ENCODE results near the gene GIMAP4.
"Not testable (repeated sequence)": the region's sequence is repeated elsewhere in the genome, so short reads cannot be mapped to it uniquely, and the experiment has no call there.

Gene GIMAP4

DNA sequence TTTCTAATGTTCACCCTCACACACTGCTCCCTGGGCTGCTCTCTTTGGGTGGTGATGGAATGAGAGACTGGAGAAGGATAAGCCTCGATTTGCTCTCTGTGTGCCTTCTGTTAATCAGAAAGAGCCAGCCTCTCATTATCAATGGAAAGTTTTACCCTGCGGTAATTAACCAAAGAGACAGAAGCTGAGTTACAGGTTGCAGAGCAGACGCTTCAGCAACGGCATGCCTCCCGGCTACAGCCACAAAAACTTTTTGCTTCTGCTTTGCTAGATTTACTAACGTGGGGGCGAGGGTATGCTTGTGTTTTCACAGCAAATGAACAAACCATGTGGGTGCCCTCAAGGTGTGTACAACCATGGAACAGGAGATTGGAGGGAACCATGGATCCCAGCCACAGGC is 18.0 kb downstream of the GIMAP4 start:
- DNase-seq, result no peak

DNA sequence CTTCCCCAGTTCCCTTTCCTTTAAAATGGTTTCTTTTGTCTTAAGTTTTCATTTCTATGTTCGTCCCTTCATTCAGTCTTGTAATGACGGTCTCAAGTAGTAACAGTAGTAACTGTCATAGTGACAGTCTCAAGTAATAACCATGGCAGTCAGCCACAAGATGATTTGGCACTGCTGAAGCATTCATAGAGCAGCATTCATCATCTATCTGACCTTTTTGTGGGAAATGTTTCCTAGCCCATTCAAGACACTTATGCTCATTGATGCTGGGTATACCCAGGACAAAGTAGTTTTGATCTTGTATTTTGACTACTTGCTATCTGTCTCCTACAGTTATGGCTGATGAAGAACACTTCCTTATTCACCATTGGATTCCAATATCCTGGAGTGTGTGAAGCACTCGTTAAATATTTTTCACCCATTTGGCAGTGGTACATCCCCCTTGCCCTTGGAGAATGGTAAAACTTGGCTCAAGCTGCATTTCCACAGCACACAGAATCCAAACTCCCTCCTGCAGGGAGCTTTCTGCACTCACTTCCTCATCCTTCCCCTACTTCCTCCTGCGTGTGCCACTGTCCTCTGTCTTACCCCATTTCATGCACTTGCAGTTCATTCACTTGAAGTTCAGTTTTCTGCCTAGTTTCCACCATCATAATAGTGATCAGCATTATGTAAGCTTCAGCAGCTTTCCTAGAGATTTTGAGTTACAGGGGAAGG is 19.0 kb downstream of the GIMAP4 start:
- no peak for DNase-seq

DNA sequence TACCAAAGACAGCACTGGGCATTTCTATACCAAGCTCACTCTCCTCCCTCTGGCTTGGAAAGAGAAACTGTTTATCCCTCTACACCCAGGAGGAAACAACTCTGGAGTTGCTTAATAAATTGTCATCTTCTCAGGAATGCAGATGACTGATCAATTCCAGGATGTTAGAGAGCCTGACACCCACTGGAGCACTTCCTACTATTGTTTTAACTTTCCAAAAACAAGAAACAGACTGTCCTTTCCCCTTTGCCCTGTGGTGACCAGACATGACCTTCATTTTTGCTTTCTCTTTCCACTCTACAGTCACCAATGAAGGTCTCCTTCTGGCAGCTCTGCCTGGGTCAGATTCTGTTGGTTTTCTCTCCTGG is 19.6 kb downstream of the GIMAP4 start:
- no peak for DNase-seq

DNA sequence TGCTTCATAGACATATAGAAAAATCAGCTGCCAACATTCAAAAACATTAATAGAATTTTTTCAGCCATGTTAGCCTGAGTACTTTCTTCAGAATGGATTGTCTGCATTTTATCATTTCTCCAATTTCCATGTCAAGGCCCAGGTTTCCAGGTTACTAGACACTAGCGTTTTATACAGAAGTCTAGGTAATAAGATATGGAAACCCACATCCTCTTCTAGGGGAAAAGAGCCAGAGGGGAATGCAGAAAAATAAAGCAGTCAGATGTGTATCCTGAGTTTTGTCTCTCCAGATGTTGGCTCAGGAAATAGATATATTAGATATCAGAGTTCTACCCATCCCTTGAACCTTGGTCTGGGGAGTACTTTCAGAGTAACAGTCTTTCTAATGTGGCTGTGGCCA is 20.4 kb downstream of the GIMAP4 start:
- no peak for DNase-seq

DNA sequence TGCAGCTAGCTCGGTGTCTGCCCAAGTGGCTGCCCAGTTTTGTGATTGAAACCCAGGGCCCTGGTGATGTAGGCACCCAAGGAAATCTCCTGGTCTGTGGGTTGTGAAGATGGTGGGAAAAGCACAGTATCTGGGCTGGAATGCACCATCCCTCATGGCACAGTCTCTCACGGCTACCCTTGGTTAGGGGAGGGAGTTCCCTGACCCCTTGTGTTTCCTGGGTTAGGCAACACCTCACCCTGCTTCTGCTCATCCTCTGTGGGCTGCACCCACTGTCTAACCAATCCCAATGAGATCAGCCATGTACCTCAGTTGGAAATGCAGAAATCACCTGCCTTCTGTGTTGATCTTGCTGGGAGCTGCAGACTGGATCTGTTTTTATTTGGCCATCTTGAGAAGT is 27.6 kb downstream of the GIMAP4 start:
- DNase-seq, result no peak

DNA sequence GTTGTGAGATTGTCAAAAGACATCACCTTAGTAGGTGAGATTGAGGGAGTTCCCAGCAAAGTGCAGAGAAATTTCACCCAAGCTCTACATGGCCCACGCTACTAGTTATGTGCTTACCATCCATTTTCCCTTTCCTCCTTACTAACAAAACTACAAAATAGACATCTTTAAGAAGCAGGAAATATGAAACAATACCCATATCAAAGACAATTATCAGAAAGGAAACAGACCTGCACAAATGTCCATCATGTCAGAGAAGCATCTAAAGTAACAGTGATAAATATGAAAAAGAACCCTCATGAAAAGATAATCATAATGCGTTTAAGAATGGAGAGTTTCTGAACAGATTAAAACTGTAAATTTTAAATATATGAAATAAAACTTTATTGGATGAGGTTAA is 28.2 kb downstream of the GIMAP4 start:
- DNase-seq, result no peak

DNA sequence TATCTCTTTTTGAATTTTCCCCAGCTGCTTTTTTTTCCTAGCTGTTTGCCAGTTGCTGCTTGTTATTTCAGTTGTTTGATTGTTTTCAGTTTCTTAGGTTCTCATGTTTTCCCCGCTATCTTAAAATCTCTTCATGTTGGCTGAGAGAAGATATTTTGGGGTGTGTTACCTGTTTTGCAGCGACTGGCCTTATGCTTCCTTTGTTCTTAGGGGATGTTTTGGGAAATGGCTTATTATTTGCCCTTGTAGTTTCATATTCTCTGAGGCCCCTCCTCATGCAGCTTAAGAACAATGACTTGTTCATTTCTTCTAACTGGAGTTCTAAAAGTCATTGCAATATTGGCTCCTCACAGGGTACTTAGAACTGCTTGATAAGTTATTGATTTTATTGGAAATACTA is 36.4 kb downstream of the GIMAP4 start:
- DNase-seq, result not testable (repeated sequence)

DNA sequence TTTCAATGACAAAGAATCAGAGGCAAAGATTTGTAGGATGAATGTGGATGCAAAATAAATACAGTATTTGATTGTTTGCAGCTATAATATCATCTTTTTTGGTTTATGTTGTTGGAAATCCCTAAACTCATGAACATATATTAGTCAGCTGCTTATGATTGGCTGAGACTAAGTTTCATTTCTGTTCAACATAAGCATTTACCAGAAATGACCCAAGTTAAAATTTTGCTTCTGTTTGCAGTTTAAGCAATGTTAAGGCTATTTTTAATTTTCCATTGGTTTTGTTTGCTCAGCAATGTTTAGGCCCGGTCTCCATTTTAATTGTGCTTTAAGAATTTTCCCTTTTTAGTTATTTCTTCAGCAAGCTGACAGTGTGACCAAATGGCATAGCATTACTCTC is 43.0 kb downstream of the GIMAP4 start:
- no peak for DNase-seq

DNA sequence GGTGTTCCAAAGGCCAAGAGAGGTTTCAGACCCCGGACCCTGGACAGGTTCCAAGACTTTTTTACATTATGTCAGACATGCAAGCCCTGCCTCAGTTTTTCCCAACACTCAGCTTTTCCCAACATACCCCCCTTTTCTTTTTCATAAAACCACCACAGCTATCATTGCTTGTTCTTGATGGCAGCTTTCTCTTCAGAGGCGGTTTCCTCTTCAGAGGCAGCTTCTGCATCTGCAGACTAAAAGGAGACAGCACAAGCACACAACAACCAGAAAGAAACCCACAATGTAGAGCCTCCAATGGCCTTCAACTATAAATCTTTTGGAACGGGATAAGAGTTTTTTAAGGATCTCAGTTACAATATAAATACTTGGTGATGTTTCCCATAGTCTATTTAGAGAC is 45.7 kb downstream of the GIMAP4 start:
- DNase-seq, result no peak

DNA sequence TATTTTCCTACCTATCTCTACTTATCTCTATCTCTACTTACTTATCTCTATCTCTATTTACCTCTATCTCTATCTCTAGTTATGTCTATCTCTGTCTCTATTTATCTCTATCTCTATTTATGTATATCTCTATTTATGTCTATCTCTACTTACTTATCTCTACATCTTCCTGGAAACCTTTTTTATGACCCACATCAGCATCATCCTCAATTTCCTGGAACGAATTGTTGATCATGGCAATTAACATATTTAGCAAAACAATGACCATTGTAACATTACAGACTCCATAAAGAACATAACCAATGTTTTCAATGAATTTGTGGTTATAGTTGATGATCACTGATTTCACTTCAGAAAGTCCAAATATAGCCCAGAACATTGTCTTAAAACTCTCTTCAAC is 46.7 kb downstream of the GIMAP4 start:
- DNase-seq, result no peak

DNA sequence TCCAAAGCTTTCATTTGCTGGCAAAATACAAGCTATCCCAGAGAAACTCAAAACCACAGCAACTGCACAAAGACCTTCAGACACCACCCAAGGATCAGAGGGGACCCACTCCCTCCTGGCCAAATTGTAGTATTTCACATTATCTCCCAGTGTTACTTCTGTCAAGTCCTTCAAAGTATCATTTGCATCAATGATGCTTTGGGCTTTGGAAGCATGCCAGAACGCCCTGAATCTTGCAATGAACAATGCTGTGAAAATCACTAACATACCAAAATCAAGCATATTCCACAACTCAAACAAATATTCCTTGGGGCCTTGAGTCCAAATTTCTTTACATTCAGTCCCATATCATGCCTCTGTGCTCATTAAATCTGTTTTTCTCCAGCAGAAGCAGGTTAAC is 47.2 kb downstream of the GIMAP4 start:
- not testable (repeated sequence) for DNase-seq

DNA sequence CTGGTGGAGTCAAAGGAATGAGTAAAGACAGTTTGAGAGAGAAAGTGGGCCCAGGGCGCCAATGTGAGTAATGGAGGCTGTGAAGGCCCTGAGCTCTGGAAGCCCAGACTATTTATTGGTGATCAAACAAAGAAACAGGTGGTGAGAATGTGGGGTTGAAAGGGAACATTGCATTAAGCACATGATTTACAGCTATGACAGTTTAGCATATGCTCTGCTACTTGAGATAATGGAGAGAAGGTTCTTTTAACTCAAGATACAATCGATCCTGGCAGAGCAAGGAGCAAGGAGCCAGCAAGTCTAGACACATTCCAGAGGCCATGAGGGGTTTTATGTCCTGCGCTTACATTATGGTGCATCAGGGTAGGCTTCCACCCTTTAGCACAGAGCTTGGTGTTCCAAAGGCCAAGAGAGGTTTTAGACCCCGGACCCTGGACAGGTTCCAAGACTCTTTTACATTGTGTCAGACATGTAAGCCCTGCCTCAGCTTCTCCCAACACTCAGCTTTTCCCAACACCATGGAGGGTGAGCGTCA is 48.1 kb downstream of the GIMAP4 start:
- DNase-seq, result not testable (repeated sequence)

DNA sequence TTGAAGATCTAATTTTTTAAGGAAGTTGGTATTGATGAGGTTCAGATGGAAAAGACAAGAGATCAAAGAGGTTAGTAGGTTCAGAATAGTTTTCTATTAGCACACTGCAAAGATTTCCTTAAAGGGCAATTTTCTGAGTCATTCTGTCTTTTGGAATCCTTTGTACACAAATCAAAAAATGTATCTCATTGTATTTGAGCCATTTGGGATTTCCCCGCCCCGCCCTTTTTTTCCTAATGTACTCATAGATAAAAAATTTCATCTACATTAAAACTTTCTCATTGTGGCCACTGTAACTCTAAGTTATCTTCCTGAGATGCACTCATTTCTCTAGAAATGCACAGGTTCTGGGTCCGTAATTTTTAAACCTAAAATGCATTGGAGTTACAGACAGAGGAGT is 52.9 kb downstream of the GIMAP4 start:
- no peak for DNase-seq

DNA sequence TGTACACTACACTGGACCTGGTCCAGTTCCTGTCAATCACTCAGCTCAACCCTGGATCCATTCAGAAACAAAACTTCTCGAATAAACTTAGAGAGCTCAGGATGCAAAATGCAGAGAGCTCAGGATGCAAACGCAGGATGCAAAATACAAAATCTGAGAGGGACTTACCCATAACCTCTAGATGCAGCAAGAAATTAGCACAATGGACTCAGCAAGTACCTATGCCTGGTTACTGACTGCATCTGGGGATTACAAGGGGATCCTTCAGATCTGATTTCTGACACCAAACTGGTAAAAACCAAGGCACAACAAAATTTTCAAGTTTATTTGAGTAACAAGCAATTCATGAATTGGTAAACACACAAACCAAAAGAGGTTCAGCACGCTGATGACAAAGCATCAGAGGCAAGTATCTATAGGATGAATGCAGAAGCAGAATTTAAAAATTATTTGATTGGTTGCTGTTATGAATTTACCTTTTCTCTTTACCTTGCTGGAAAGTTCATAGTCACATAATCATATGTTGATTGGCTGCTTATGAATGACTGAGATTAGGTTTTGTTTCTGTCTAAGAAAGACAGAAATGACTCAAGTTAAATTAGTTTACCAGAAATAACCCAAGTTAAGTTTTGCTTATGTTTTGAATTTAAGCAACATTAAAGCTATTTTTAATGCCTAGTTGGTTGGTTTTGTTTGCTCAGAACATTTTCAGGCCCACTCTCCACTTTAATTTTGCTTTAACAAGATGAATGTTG is 53.6 kb downstream of the GIMAP4 start:
- DNase-seq, result no peak

DNA sequence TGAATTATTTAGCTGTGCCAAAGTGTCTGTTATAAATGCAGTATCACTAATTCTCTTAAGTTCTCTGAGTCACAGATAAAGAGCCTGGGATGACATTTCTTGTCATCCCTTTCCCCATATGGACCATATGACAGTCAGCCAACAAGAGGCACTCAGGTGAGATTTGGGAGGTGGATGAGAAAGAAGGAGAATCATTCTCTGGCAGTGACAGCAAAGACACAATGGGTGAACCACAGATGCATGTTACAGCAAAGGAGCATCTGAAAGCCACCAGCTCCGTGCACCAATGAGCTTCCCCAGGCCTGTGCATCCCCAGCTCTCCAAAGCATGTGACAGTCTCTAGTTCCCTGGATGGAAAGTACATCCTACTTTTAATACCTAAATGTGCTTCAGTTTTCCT is 54.2 kb downstream of the GIMAP4 start:
- DNase-seq, result no peak
